Gastrocnemius medialis (tissue), 4 donors: ENCODE measurements around the gene NLGN1.

Experiments used
- POLR2A ChIP-seq, 2 donors: fragments of 450-650 bp; IDR thresholded peaks; one replicate each; pipeline ENCODE4 v1.6.1; 2017; ENCODE audit warnings: antibody characterized with exemption in 2 of 2, mild to moderate bottlenecking in 2 of 2, moderate library complexity in 2 of 2
- TF ChIP-seq, protein P1 (sequence below), 5 experiments: fragments of 450-650 bp in 3 of 5; fragments of 200-600 bp in 2 of 5; sonication (generic) in 2 of 5; IDR thresholded peaks in 4 of 5; conservative IDR thresholded peaks in 1 of 5; 1 replicate in 4 of 5; 2 replicates in 1 of 5; pipeline ENCODE4 v1.5.1; 2016 to 2019; ENCODE audit warnings: antibody characterized with exemption in 5 of 5, mild to moderate bottlenecking in 3 of 5, moderate library complexity in 3 of 5

DNA sequence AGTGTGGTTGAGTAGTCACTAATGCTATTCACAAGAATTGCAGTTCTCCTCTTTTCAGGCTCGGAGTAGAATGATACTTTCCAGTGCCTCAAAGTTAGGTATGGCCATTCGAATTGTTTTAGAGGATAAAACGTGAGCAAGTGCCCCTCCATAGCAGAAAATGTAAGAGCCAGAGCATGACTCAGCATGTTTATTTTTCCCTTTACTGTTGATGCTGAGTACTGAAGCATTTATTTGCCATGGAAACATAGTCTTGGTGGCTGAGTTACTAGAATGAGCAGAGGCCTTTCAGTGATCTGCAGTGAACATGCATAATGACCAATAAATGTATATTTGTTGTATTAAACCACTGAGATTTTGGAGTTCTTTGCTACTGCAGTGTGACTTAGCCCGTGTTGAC is 540.6 kb downstream of the NLGN1 start:
- no peak for TF ChIP-seq POLR2A (IDR thresholded peaks at IDR 0.05)
- TF ChIP-seq, protein P1, sequence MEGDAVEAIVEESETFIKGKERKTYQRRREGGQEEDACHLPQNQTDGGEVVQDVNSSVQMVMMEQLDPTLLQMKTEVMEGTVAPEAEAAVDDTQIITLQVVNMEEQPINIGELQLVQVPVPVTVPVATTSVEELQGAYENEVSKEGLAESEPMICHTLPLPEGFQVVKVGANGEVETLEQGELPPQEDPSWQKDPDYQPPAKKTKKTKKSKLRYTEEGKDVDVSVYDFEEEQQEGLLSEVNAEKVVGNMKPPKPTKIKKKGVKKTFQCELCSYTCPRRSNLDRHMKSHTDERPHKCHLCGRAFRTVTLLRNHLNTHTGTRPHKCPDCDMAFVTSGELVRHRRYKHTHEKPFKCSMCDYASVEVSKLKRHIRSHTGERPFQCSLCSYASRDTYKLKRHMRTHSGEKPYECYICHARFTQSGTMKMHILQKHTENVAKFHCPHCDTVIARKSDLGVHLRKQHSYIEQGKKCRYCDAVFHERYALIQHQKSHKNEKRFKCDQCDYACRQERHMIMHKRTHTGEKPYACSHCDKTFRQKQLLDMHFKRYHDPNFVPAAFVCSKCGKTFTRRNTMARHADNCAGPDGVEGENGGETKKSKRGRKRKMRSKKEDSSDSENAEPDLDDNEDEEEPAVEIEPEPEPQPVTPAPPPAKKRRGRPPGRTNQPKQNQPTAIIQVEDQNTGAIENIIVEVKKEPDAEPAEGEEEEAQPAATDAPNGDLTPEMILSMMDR (IDR thresholded peaks at IDR 0.05 in 4 of 5, conservative IDR thresholded peaks at IDR 0.05 in 1 of 5), result no peak
